Activated B cell treated with CpG ODN at 0.5 μM for 24 hours (primary cell): ENCODE data around the gene CSMD2. TPM values are rescaled to one million over a fixed set of nuclear protein-coding genes. Genes with fewer than 3 reads are reported as not detected.
"Not testable (repeated sequence)": the region's sequence is repeated elsewhere in the genome, so short reads cannot be mapped to it uniquely, and the experiment has no call there.

Experiments
- ATAC-seq: fragments of 200-7000 bp; cut with Tn5 transposase; one replicate; pipeline ENCODE4 v1.10.0; 2021; ENCODE audit warnings: low read depth, mild to moderate bottlenecking, moderate library complexity
- CTCF ChIA-PET: fragments of 350-600 bp; sonication (Branson Sonifier 250); formaldehyde crosslinking; loops from one replicate; lab custom pipeline; 2021; ENCODE audit warnings: antibody characterized with exemption; lab: Charles Lee
- POLR2A ChIA-PET: fragments of 350-600 bp; sonication (Branson Sonifier 250); formaldehyde crosslinking; loops from one replicate; lab custom pipeline; 2021; ENCODE audit warnings: antibody characterized with exemption; lab: Charles Lee
- DNase-seq: peaks from one replicate; pipeline ENCODE4 v3.0.0; 2022
- H3K27ac Mint-ChIP-seq: one replicate; pipeline ENCODE4 v1.8.0; 2020; ENCODE audit warnings: mixed read lengths
- H3K27me3 Mint-ChIP-seq: one replicate; pipeline ENCODE4 v1.8.0; 2021; ENCODE audit warnings: mixed read lengths
- H3K36me3 Mint-ChIP-seq: one replicate; pipeline ENCODE4 v1.8.0; 2021; ENCODE audit warnings: low read depth, mixed read lengths
- H3K4me1 Mint-ChIP-seq: one replicate; pipeline ENCODE4 v1.8.0; 2021; ENCODE audit warnings: mixed read lengths
- H3K4me3 Mint-ChIP-seq: one replicate; pipeline ENCODE4 v1.8.0; 2020; ENCODE audit warnings: mild to moderate bottlenecking, mixed read lengths
- H3K9me3 Mint-ChIP-seq: one replicate; pipeline ENCODE4 v1.8.0; 2020; ENCODE audit warnings: mixed read lengths
- intact Hi-C: fragments of 100-400 bp; cut with micrococcal nuclease; formaldehyde crosslinking; loops from one replicate; pipeline ENCODE4 v1.15.1; 2024
- total RNA-seq: library from RNA; stranded (reverse); gene quantifications from 2 replicates; pipeline ENCODE4 v1.2.3, GENCODE V29; 2022
- TF ChIP-seq, protein P1 (sequence below): fragments of 200-600 bp; IDR thresholded peaks from one replicate; pipeline ENCODE4 v1.8.0; 2022; ENCODE audit warnings: antibody characterized with exemption, mild to moderate bottlenecking

CSMD2 gene
- total RNA-seq, 1 donor from 2014 or later = not detected

DNA sequence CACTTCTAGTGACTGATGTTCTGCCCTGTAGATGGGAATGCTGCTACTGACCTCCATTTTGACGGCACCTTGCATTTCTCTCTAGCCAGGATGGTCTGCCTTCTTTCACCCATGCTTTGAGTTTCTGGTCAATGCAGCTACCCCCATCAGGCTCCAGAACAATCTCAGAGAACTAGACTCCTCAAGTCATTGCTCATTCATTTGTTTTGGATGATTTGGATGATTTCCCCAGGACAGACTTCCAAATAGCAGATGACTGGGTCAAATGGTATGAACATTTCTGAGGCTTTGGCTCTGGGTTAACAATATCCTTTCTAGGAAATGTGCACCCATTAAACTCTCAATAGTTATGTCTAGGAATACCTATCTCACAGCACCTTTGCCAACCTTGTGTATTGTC lies 63.9 kb downstream of the CSMD2 start:
- Mint-ChIP-seq H3K4me1 (no peaks in the 10 kb centered on the region), H3K27me3 (peaks cover 4% of the 10 kb centered on the region), H3K4me3 (no peak overlapping the region), H3K36me3 (no peaks in the 10 kb centered on the region), H3K27ac (no peak overlapping the region), H3K9me3 (no peaks in the 10 kb centered on the region)
- DNase-seq (no peak), ATAC-seq (no peak)
- ChIA-PET CTCF (no interaction called here), POLR2A (no interaction called here)
- intact Hi-C loops = no loop called here
- TF ChIP-seq, protein P1, sequence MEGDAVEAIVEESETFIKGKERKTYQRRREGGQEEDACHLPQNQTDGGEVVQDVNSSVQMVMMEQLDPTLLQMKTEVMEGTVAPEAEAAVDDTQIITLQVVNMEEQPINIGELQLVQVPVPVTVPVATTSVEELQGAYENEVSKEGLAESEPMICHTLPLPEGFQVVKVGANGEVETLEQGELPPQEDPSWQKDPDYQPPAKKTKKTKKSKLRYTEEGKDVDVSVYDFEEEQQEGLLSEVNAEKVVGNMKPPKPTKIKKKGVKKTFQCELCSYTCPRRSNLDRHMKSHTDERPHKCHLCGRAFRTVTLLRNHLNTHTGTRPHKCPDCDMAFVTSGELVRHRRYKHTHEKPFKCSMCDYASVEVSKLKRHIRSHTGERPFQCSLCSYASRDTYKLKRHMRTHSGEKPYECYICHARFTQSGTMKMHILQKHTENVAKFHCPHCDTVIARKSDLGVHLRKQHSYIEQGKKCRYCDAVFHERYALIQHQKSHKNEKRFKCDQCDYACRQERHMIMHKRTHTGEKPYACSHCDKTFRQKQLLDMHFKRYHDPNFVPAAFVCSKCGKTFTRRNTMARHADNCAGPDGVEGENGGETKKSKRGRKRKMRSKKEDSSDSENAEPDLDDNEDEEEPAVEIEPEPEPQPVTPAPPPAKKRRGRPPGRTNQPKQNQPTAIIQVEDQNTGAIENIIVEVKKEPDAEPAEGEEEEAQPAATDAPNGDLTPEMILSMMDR = no peak

DNA sequence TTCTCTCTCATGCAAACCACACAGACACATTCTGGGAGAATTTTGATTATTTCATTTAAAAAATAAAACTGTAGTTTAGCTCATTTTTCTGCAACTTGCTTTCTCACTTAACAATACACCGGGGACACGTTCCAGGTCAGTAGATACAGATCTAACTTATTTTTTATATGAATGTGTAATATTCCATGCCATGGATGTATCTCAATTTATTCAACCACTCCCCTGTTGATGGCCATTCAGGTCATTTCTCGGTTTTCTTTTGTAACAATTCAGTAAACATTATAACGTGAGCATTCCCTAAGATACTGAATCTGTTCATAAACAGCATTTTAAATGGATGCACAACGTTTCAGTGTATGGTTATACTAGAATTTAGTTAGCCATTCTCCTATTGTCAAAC lies 64.7 kb downstream of the CSMD2 start:
- TF ChIP-seq, protein P1 = no peak
- intact Hi-C loops = no loop called here
- H3K9me3 Mint-ChIP-seq = no peaks in the 10 kb centered on the region
- ATAC-seq (no peak), DNase-seq (no peak)
- H3K4me1 Mint-ChIP-seq = no peaks in the 10 kb centered on the region
- no peaks in the 10 kb centered on the region for H3K36me3 Mint-ChIP-seq
- ChIA-PET CTCF (no interaction called here), POLR2A (no interaction called here)
- no peaks in the 10 kb centered on the region for H3K27me3 Mint-ChIP-seq
- H3K4me3 Mint-ChIP-seq = no peak overlapping the region
- H3K27ac Mint-ChIP-seq = no peak overlapping the region

DNA sequence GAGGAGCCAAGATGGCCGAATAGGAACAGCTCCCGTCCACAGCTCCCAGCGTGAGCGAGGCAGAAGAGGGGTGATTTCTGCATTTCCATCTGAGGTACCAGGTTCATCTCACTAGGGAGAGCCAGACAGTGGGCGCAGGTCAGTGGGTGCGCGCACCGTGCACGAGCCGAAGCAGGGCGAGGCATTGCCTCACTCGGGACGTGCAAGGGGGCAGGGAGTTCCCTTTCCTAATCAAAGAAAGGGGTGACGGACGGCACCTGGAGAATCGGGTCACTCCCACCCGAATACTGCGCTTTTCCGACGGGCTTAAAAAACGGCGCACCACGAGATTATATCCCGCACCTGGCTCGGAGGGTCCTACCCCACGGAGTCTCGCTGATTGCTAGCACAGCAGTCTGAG lies 72.6 kb downstream of the CSMD2 start:
- CTCF ChIA-PET, H3K4me3 Mint-ChIP-seq, H3K36me3 Mint-ChIP-seq, DNase-seq, H3K9me3 Mint-ChIP-seq, ATAC-seq, POLR2A ChIA-PET, H3K27ac Mint-ChIP-seq, H3K4me1 Mint-ChIP-seq, H3K27me3 Mint-ChIP-seq, intact Hi-C loops: not testable (repeated sequence)

DNA sequence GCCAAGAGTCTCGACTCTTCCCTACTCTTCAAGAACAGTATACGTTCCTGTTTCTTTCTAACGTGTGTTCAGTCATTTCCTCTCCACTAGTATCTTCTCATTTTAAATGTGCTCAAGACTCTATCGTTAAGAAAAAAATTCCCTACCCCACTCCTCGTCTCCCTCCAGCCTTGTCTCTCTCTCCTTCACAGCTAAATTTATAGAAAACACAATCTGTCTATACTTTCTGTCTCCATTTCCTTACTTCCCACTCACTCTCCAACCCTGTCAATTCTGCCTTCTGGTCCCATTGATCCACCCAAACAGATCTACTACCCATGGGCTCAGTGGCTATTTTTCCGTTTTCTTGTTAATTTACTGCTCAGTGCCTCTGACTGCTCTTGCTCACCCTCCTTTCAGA lies 75.3 kb downstream of the CSMD2 start:
- Mint-ChIP-seq H3K36me3 (no peaks in the 10 kb centered on the region), H3K4me3 (no peak overlapping the region), H3K4me1 (no peaks in the 10 kb centered on the region), H3K27me3 (peaks cover 7% of the 10 kb centered on the region), H3K27ac (no peak overlapping the region), H3K9me3 (no peaks in the 10 kb centered on the region)
- ChIA-PET CTCF (no interaction called here), POLR2A (no interaction called here)
- DNase-seq (no peak), ATAC-seq (no peak)
- intact Hi-C loops = no loop called here
- TF ChIP-seq, protein P1 = no peak

DNA sequence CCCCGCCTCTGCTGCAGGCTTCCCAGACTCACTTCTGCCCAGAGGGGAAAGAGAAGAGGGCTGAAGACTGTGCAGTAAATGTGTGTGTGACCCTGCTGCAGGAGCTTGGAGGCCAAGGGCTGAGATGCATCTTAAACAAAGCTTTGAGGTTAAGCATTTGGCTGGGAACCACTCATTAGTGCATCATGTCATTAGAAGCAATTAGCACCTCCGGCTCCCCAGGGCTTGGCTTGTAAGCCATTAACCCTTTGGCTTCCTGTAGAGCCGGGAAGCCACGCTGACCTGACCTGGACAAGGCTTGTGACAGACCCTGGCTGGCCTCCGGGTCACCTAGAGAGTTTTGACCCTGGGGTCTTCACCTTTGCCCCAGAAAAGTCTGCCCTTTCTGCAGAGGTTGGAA lies 77.0 kb downstream of the CSMD2 start:
- Mint-ChIP-seq H3K36me3 (no peaks in the 10 kb centered on the region), H3K9me3 (no peaks in the 10 kb centered on the region), H3K27me3 (peaks cover 7% of the 10 kb centered on the region), H3K4me1 (no peaks in the 10 kb centered on the region), H3K27ac (no peak overlapping the region), H3K4me3 (no peak overlapping the region)
- POLR2A ChIA-PET = no interaction called here
- ATAC-seq (no peak), DNase-seq (no peak)
- TF ChIP-seq, protein P1 = no peak
- intact Hi-C loops = no loop called here
- CTCF ChIA-PET = no interaction called here

DNA sequence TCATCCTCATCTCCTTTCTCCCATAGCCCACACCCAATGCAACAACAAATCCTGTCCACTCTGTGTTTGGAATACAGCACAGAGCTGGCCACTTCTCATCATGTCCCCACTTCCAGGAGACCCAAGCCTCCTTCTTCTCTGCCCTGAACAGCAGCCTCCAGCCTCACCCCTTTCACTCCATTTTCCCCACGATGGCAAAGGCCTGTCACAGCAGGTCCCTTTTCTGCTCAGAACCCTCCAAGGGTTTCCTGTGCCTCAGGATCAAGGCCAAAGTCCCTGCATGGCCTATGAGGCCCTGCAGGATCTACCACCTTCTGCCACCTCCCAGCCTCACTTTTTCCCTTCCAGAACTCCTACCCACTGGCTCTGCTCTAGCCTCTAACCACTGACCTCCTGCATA lies 78.5 kb downstream of the CSMD2 start:
- Mint-ChIP-seq H3K27me3 (peaks cover 5% of the 10 kb centered on the region), H3K4me3 (no peak overlapping the region), H3K27ac (no peak overlapping the region), H3K4me1 (no peaks in the 10 kb centered on the region), H3K9me3 (peaks cover 1% of the 10 kb centered on the region), H3K36me3 (no peaks in the 10 kb centered on the region)
- CTCF ChIA-PET = no interaction called here
- intact Hi-C loops = no loop called here
- ATAC-seq (no peak), DNase-seq (no peak)
- TF ChIP-seq, protein P1 = no peak
- POLR2A ChIA-PET = no interaction called here
